ENCODE results near the gene LYZL4. TPM values are rescaled to one million over a fixed set of nuclear protein-coding genes. Genes with fewer than 3 reads are reported as not detected.

Gene LYZL4
- total RNA-seq, 1 experiment from 2014 or later, result not detected

DNA sequence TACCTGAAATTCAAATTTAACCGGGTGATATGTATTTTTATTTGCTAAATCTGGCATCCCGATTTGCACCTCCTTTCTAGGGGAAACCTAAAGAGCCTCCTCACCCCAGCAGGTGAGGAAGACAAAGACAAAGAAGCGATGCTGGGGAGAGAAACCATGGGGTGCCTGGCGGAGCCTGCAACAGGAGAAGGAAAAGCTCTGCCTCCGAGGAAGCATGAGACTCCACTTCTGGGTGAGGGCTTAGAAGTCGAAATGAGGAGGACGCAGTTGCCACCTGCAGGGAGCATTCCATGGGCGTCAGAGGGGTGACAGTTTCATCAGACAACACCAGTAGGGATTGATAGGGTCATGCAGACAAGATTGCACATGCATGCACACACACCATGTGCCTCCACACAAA is 30.5 kb upstream of the LYZL4 start:
- no peaks in the 10 kb centered on the region for H3K4me1 ChIP-seq (ENCODE audit: control insufficient read depth, insufficient read depth, low read length)
- in situ Hi-C loops (cut with HindIII; ENCODE audit: low pct_unique_long_range_greater_than_20kb, low sequenced_read_pairs), result no loop called here
- H3K9me3 ChIP-seq (ENCODE audit: control insufficient read depth, insufficient read depth, low read depth, low read length), result no peaks in the 10 kb centered on the region
- ChIA-PET CTCF (interaction anchor here (0.7 kb wide), 1 partner anchor 82 kb away, joined by 3 read pairs; no protein-coding TSS in a partner anchor), POLR2A (no interaction called here)
- no peak overlapping the region for H3K4me3 ChIP-seq (ENCODE audit: low read depth in 2 of 2, low read length in 2 of 2)
- intact Hi-C loops (cut with micrococcal nuclease; ENCODE audit: unreplicated experiment), result no loop called here
- BruUV-seq (replicated peaks), result no TSS peak
- DNase-seq (ENCODE audit: low read depth, low spot score) (no peak), ATAC-seq (no peak)
- H3K27me3 ChIP-seq (ENCODE audit: control insufficient read depth, insufficient read depth, low read length), result no peaks in the 10 kb centered on the region
- no peaks in the 10 kb centered on the region for H3K36me3 ChIP-seq (ENCODE audit: control insufficient read depth, insufficient read depth, low read length)
- TF ChIP-seq, protein P1, sequence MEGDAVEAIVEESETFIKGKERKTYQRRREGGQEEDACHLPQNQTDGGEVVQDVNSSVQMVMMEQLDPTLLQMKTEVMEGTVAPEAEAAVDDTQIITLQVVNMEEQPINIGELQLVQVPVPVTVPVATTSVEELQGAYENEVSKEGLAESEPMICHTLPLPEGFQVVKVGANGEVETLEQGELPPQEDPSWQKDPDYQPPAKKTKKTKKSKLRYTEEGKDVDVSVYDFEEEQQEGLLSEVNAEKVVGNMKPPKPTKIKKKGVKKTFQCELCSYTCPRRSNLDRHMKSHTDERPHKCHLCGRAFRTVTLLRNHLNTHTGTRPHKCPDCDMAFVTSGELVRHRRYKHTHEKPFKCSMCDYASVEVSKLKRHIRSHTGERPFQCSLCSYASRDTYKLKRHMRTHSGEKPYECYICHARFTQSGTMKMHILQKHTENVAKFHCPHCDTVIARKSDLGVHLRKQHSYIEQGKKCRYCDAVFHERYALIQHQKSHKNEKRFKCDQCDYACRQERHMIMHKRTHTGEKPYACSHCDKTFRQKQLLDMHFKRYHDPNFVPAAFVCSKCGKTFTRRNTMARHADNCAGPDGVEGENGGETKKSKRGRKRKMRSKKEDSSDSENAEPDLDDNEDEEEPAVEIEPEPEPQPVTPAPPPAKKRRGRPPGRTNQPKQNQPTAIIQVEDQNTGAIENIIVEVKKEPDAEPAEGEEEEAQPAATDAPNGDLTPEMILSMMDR (IDR thresholded peaks at IDR 0.05), result no peak
- TF ChIP-seq SIN3A (IDR thresholded peaks at IDR 0.05; ENCODE audit: borderline replicate concordance, insufficient read depth, low read depth, low read length), result no peak
- TF ChIP-seq, protein P2, sequence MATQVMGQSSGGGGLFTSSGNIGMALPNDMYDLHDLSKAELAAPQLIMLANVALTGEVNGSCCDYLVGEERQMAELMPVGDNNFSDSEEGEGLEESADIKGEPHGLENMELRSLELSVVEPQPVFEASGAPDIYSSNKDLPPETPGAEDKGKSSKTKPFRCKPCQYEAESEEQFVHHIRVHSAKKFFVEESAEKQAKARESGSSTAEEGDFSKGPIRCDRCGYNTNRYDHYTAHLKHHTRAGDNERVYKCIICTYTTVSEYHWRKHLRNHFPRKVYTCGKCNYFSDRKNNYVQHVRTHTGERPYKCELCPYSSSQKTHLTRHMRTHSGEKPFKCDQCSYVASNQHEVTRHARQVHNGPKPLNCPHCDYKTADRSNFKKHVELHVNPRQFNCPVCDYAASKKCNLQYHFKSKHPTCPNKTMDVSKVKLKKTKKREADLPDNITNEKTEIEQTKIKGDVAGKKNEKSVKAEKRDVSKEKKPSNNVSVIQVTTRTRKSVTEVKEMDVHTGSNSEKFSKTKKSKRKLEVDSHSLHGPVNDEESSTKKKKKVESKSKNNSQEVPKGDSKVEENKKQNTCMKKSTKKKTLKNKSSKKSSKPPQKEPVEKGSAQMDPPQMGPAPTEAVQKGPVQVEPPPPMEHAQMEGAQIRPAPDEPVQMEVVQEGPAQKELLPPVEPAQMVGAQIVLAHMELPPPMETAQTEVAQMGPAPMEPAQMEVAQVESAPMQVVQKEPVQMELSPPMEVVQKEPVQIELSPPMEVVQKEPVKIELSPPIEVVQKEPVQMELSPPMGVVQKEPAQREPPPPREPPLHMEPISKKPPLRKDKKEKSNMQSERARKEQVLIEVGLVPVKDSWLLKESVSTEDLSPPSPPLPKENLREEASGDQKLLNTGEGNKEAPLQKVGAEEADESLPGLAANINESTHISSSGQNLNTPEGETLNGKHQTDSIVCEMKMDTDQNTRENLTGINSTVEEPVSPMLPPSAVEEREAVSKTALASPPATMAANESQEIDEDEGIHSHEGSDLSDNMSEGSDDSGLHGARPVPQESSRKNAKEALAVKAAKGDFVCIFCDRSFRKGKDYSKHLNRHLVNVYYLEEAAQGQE (IDR thresholded peaks at IDR 0.05; ENCODE audit: insufficient read depth in 1 of 2, low read depth in 2 of 2, low read length in 1 of 2), result no peak
- TF ChIP-seq POLR2AphosphoS5 (IDR thresholded peaks at IDR 0.05; ENCODE audit: low read depth, low read length), result no peak
- no peak for TF ChIP-seq TCF7L2 (IDR thresholded peaks at IDR 0.05; ENCODE audit: low read depth, low read length)
- no peak overlapping the region for H3K27ac ChIP-seq (ENCODE audit: low read length)

DNA sequence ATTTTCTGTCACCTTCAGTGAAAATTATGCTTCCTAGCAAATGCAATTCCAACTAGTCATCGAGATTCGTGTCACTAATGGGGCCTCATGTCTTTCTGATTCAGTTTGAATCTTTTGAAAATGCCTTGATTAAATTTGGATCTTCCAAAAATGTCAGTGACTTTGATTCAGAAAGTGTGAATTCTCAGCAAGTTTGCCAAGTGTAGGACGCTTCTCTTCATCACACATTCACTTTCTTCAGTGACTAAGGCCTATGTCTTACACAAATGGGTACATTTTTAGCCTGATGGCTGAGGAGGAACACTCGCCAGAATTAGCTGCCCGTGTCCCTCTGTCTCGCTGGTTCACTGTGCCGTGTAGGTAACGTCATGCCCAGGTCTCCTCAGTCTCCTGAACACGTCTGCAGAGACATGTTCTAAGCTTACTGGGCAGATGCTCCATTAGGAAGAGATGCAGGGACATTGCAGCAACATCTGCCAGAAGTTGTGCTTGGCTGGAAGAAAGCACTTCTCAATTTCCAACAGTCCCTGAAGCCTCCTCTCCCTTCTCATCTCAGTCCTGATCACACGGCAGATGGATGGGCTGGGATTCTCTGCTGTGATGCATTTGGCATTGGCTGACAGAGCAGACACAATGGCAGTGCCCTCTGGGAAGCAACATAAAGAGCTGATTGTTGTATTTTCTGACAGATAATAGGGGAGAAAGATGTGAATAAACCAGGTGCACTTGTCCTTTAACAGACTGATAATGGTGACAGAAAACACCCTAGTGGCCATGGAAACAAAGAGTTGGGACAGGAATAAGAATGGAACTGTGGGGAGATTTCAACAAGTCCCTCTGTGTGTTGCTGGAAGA is 29.1 kb upstream of the LYZL4 start:
- Histone ChIP-seq H3K4me1 (ENCODE audit: control insufficient read depth, insufficient read depth, low read length) (no peaks in the 10 kb centered on the region), H3K36me3 (ENCODE audit: control insufficient read depth, insufficient read depth, low read length) (no peaks in the 10 kb centered on the region), H3K9me3 (ENCODE audit: control insufficient read depth, insufficient read depth, low read depth, low read length) (no peaks in the 10 kb centered on the region), H3K27me3 (ENCODE audit: control insufficient read depth, insufficient read depth, low read length) (no peaks in the 10 kb centered on the region), H3K27ac (ENCODE audit: low read length) (no peak overlapping the region), H3K4me3 (ENCODE audit: low read depth in 2 of 2, low read length in 2 of 2) (no peak overlapping the region)
- in situ Hi-C loops (cut with HindIII; ENCODE audit: low pct_unique_long_range_greater_than_20kb, low sequenced_read_pairs), result no loop called here
- POLR2A ChIA-PET, result no interaction called here
- ATAC-seq, result no peak
- CTCF ChIA-PET, result no interaction called here
- intact Hi-C loops (cut with micrococcal nuclease; ENCODE audit: unreplicated experiment), result no loop called here
- no TSS peak for BruUV-seq (replicated peaks)
- TF ChIP-seq SIN3A (IDR thresholded peaks at IDR 0.05; ENCODE audit: borderline replicate concordance, insufficient read depth, low read depth, low read length), result no peak
- TF ChIP-seq TCF7L2 (IDR thresholded peaks at IDR 0.05; ENCODE audit: low read depth, low read length), result no peak
- TF ChIP-seq, protein P1 (IDR thresholded peaks at IDR 0.05), result no peak
- TF ChIP-seq POLR2AphosphoS5 (IDR thresholded peaks at IDR 0.05; ENCODE audit: low read depth, low read length), result no peak
- TF ChIP-seq, protein P2 (IDR thresholded peaks at IDR 0.05; ENCODE audit: insufficient read depth in 1 of 2, low read depth in 2 of 2, low read length in 1 of 2), result no peak
- no peak for DNase-seq (ENCODE audit: low read depth, low spot score)
